ENCODE results near the gene PINK1.

DNA sequence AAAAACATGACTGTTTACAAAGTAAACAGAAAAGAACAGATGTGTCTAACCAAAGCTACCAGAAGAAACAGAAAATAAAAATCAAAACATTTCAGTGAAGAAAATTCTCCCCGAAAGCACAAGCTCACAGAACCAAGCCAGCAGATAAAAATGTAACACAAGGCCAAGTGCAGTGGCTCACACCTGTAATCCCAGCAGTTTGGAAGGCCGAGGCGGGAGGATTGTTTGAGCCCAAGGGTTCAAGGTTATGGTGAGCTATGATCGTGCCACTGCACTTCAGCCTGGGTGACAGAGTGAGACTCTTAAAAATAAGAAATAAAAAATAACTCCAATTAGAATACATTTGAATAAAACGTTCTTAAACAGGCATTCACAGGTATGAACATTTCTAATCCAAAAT lies 47.0 kb downstream of the PINK1 start:
- no peak for TF ChIP-seq GATA2 (IDR thresholded peaks at IDR 0.05; ENCODE audit: low read depth, low read length)
- TF ChIP-seq GATA3 (IDR thresholded peaks at IDR 0.05; ENCODE audit: low read depth, low read length): no peak

All from SH-SY5Y (cell line).